HG03378 (cell line): ENCODE measurements around the gene CACNA1C.

Experiments used
- ATAC-seq: cut with Tn5 transposase; IDR thresholded peaks from one replicate; pipeline ENCODE4 v1.9.1; 2021; ENCODE audit warnings: mild to moderate bottlenecking, moderate library complexity; ENCODE audit not compliant: unreplicated experiment

Gene CACNA1C

DNA sequence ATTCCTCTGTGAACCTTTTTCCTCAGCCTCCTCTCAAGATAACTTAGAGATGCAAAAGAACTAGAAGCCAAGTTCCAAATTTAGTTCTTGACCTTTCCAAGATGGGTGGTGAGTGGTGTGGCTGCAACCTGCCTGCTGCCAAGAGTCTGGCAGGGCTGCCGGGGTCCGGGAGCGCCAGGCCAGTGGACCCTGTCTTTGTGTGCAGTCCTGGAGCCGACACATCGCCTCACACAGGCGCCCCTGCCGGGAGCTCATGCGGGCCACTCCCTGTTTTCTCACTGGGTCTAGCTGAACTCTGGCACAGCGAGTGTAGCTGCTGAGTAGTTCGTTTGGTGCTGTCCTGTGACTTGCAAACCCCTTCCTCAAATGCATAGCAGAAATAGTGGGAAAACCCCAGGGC is 84.9 kb downstream of the CACNA1C start:
- ATAC-seq = no peak

DNA sequence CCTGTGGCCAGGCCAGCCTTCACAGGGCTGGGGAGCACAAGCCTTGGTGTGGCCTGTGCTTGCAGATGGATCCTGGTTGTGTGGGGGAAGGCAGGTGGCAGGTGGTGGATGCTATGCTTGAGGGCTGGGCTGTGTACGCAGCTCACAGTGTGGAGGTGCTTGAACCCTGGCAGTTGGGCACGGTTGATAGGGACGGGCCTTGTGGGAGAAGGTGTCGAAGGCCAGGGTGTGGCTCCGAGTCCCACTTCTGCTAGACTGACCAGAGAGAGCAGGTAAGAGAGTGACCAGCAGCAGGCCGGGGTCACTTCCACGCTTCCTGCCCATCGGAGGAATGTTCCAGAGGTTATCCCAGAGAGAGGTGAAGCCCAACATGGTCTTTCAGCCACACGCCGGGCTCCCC is 85.5 kb downstream of the CACNA1C start:
- ATAC-seq = no peak

DNA sequence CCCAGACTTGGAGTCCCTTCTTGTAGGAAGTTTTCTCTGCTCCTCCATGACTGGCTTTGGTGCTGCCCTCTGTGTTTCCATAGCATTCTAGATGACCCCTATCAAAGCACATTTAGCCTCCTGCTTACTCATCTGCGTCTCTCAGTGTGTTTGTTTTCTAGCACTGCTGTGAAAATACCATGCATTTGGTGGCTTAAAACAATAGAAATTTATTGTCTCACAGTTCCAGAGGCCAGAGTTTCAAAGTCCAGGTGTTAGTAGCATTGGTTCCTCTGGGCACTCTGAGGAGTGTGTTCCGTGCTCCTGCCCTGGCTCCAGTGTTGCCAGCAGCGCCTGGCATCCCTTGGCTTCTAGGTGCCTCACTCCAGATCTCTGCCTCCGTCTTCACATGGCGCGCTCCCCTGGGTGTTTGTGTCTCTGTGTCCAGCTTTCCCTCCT is 86.1 kb downstream of the CACNA1C start:
- ATAC-seq = no peak

DNA sequence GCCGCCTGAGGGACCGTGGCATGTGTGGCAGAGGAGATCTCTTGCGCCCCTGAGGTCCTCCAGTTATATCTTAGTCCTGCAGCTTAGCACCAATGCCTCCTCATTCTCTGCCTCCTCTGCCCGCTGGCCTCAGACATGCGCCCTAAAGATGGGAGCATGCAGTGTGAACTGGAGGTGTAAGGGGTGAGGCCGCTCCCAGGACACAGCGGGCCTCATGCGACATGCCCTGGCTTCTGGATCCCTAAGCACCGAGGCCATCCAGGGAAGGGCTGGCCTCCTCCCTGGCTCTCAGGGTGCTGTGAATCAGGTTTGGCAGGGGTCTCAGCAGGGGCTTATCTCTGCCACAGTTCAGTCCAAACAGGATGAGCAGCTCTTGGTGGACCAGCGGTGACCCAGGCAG is 86.9 kb downstream of the CACNA1C start:
- ATAC-seq = no peak

DNA sequence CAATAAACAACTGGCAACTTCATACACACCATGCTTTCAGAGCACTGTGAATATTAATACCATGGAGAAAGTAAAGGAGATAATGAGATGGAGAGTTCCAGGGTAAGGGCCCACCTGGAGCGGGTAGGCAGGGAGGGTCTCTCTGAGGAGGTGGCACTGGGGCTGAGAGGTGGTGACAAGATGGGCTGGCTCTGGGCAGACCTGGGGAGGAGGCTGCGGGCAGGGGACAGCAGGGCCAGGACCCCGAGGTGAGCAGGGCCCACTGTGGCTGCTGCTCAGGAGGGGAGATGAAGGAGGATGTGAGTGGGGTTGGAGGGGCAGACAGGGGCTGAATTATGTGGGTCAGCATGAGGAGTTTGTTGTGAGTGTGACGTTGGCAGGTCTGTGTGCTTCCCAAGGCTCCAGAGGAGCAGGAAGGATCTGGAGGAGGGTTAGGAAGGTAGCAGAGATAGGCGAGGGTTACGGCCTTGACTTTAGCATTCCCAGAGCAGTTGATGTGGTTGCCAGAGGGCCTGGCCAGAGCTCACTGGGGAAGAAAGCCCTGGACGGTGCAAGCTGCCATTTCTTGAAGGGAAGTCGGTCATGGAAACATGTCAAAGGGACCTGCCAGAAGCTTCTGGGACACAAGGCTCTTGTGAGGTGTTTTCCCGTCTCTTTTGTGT is 88.2 kb downstream of the CACNA1C start:
- ATAC-seq = no peak

DNA sequence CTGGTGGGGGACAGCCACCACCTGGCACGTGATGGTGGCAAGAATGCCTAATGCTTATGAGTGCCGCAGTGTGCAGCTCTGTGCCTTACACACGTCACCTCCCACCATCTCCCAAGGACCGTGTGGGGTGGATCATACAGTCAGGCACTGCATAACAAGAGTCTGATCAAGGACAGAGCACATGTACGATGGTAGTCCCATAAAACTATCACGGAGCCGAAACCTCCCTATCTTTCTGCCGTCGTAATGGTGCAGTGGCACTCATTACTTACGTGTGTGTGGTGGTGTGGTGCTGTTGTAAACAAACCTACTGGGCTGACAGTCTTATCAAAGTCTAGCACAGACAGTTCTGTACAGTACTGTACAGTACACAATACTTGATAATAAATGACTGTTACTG is 89.3 kb downstream of the CACNA1C start:
- ATAC-seq = no peak

DNA sequence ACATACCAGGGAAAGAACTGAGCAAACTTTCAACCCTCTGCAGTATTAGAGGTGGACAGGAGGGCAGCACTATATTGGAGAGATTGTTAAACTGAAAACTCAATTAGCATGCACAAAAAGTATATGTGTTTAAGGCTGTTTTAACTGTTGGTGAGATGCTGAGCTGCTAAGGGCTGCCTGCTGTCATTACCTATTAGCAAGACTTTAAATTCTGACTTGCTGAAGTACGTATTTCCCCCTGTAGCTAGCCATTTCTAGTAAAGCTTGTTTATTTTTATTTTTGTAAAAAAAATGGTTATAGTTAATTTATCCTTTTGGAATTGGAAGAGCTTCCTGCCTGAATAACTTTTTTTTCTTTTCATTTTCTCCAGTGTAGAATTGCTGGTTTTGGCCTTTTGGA is 92.2 kb downstream of the CACNA1C start:
- ATAC-seq = no peak

DNA sequence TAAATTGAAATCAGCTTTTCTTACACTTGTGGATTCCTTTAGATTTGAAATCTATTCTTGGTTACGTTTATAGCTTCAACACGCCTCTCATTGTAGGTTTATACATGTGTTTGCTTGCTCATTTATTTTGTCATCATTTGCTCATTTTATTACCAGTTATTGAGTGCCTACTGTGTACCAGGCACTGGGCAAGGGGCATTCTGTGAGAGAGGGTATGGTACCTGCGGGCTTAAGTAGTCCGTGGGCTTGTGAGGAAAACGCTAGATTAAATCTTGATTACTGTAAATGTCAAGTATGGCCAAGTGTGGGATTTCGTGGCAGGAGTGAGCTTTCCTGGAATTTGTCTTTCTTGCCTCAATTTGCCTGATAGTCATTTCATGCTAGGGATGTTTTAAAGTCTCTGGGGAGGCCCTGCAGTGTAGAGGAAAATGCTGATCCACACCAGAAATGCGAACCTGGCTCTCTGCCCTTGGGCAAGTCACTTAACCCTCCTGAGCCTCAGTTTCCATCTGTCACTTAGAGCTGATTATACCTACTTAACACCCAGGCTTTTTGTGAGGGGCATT is 92.7 kb downstream of the CACNA1C start:
- ATAC-seq = no peak

DNA sequence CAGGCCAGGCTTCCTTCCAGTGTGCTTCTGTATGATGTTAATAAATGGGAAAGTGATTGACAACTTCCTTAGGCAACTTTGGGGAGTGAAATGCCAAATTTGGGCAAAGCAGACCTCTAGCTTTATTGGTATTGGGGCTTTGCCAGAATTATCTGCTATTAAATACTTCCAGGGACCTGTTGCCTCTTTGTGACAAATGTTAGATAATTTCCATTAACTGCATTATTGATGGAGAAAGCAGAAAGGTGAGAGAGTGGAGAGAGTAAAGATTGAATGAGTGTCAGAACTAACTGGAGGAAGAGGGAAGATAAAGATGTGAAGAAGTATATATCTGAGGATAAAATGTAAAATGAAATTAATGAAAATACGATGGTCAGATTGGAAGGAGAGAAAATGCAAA is 94.5 kb downstream of the CACNA1C start:
- ATAC-seq = no peak

DNA sequence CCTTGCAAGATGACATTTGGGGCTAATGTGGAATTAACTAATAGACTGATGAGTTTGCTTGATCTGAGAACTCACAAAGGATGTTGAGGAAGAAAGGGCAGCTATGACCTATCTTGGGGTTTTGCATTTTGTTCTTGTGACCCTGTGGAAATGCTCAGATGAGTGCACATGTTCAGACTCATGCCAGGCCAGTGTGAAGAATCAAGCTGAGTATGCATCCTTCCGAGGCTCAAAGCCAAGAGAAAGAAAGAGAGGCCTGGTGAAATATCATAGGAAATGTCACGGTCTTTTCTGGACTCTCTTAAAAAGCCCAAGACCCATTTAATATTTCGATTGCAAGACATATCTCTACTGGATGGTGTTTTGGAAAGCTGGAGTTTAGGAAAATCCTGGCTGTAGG is 96.3 kb downstream of the CACNA1C start:
- no peak for ATAC-seq

DNA sequence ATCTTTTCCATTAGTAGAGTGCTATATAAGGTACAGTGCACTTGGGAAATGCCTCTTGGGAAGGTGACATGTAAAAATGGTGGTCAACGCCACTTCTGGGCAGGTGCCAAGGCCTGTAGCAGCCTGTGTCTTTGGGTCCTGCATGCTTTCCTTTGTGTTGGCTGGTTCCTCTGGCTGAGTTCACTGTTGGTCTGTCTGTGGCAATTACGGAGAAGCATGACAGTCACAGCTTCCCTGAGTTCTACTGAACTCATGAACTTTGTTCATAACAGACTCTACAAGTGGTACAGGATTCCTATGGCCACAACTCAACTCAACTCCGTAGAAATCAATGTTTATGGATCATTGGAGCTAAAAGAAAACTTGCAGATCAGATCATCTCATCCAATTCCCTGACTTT is 98.0 kb downstream of the CACNA1C start:
- no peak for ATAC-seq

DNA sequence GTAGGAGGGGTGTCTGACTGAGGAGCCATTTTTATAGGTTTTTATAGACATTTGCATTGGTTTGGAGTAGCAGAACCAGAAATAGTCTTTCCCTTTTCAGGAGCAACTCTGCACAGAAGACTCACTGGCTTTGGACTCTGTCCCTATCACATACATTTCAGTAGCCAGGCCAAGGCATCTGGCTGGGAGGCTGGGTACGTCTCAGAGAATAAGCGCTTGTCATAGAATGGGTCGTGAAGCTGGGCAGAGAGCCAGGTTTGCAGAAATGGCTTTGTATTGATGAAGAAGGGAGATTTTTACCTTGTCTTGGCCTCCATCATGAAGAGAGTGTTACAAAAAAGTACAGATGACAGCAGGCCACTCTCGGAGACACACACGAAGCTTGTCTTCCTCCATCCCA is 98.6 kb downstream of the CACNA1C start:
- ATAC-seq = no peak

DNA sequence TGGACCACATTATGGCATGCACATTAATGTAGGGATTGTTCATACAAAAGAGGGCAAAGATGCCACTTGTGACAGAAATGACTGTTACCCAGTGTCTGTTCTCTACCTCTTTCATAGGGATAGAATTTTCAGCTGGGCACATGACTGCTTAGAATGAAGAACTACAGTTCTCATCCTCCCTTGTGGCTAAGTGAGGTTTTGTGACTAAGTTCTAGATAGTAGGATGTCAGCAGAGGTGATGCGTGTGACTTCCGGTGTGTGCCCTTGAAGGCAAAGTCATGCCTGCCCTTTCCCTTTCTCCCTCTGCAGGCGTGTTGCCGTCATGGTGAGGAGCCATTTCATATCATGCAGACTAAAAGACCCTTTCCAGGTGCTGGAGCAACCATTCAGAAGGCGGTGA is 99.3 kb downstream of the CACNA1C start:
- ATAC-seq = no peak

DNA sequence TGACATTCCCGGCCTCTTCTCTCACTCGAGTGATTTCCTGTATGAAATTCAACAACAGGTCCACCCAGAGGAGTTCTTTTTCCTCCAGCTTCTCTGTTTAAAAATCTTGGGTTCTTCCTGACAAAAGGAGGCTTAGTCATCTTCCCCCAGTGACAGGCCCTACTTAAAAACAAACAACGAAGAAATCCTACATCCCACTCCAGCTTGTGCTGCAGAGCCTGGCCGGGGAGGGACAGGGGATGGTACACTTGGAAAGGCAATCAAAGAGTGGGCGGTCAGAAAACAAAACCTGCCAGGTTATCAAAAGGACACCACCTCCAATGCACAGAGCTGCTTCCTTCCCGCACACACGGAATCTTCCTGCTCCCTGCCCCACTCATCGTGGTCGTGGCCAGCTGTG is 101.3 kb downstream of the CACNA1C start:
- no peak for ATAC-seq

DNA sequence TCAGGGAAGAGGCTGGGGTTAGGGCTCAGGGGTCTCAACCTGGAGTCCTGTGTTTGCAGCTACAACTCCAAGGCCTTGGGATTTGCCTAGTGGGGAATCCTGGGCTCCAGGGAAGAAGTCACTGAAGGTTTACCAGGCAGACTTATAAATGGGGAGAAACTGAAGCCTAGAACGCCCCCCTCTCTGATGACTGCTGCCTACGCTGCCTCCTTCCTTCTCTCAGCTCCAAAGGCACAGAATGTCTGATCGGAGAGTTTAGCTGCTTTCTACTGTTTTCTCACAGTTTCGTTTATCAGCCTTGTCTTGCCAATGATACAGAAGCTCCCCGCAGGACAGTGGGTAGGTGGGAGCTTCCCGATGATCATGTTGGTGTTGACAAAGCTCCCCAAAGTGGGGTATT is 101.7 kb downstream of the CACNA1C start:
- no peak for ATAC-seq

DNA sequence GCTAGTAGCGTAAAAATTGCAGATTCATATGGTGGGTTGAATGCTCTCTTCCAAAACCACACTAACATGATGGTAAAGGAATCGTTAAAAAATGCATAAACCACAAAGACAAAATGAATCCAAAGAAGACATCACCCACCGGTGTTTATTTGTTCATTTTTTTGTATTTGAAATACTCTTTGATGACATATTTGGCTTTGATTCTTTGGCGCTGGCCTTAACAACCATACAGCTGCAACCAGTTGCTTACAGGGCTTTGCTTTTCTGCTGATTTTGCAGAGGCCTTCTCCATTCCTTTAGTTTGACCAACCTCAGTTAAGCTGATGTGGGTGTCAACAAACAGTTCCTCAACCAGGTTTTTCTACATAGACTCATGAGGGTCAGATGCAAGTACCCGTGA is 103.5 kb downstream of the CACNA1C start:
- ATAC-seq = no peak

DNA sequence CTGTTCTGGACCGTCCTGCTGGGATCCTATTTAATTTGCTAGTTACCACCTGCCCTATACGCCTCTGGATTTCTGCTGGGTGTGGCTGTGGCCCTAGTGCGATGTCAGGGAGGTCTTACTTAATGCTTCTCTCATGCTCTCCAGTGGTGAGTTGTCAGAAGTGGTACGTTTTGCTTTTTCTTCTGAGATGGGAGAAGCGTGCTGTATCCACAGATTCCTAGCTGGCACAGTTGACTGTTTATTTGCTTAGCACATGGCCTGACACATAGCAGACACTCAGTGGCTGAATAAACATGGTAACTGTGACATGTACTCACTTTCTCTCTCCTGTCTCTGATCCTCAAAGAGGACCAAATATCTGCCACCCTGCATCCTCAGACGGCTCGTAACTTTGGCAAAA is 107.3 kb downstream of the CACNA1C start:
- no peak for ATAC-seq

DNA sequence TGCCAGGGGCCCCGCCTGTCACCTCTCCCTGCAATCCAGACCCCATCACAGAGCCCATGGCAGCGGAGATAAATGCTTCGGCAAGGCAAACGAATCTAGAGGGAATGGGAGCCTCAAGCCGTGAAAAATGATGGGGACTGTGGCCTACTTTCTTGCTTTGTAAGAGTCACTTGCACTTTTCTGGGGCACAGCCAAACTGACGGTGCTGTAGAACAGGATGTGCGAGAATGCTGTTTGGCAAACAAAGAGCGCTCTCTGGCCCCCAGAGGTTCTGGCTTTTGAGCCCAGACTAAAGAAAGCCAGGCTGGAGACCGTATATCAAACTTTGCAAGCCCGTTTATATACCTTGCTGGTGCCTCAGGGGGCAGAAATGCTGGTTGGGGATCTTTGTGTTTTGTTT is 108.7 kb downstream of the CACNA1C start:
- no peak for ATAC-seq

DNA sequence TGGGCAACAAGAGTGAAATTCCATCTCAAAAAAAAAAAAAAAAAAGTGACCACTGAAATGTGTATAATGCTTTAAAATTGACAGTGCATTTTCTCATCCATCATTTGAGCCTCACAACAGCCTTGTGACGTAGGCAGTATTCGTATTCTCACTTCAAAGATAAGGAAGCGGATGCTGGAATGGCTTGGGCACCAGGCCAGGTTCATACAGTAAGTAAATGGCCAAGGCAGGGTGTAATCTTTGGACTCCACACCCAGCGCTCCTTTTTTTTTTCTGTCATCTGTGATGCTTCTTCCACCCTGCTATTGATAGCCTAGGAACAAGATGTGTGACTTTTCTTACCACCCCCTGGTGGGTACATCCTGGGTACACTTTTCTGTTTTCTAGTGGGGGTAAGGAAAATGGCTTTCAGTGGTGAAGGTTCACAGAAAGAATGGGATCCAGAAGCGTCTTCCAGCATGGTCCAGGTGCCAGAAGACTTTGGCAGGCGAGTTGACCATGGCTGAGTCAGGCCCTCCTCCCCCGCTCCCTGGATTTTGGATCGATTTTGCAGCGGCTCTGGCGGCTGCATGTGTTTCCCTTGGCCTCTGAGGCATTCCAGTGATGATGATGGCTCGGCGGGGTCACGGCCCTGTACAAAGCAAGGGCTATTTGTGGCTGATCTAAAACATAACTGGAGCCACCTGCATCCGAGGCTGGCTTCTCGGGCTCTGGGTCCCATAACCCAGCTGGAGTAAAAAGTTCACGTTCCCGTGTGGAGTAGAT is 110.6 kb downstream of the CACNA1C start:
- no peak for ATAC-seq

DNA sequence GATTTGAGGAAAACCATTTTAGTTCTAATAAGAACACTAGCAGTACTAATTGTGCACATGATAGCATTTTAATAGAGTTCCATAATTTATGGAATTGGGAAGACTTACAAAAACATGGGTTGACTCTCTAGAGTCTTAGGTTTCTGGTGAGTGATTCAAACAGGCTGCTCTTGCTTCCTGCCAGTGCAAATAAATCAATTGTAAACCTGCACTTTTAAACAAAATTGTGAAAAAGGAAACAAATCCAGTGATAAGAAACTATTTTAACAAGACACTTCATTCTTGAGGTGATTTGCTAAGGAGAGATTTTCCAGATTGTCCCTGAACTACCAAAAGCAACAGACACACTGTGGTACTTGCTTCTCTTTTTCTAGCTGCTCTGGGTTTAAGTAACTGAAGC is 112.2 kb downstream of the CACNA1C start:
- ATAC-seq = no peak

DNA sequence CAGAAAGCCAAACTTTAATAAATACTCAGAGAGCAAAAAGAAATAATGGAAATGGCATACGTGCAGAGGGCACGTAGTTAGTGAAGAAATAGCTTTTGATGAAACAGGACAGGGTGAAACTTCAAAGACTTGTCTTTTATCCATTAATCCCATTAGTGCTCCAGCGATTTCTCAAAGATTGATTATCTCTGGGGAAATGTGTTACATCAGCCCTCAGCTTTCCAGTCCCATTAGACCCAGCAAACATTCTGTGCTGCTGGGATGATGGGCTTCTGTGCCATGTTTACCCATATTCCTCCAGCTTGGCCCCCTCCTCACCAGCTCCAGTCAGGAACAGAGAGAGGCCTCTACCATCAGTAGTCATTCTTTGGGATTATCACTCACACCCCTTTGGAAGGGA is 113.1 kb downstream of the CACNA1C start:
- no peak for ATAC-seq

DNA sequence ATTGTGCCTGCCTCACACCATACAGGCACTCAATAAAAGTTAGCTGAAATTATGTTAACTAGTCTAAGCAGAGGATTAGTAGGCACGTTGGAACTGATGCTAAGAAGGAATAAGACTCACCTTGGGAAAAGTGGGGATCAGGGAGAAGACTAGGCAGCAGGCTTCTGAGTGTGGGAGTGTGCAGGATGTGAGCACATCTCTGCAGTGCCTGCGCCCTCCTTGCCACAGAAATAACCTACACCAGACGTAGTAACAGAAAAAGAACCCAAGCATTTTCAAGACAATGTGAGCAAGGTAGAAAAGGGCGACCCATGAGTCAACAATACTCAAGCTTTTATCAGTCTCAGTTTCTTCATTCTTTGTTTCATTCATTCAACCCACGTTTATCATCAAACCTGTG is 113.9 kb downstream of the CACNA1C start:
- no peak for ATAC-seq
